Activated CD8-positive, alpha-beta memory T cell treated with anti-CD3 and anti-CD28 coated beads, Interleukin-2, amount 50 U/mL, for 24 hours (primary cell): ENCODE results near the gene HOXA5.

Experiments
- DNase-seq: peaks from one replicate; pipeline ENCODE4 v3.0.0-alpha.2; 2020; ENCODE audit errors: extremely low read depth

HOXA5 gene

GRCh38 chr7:27148756-27149641, 5.5 kb upstream of the HOXA5 start:
- no peak for DNase-seq

GRCh38 chr7:27148031-27148755, 4.7 kb upstream of the HOXA5 start:
- DNase-seq, result no peak

- DNase-seq, result no peak
These were observed 3.9 kb upstream of the HOXA5 start, which contains the start of gene HOXA6 for GRCh38 chr7:27147199-27148030. TSS of gene HOXA6 (minus strand) at chr7:27147774. CDS start at chr7:27147749, 25 bp downstream.

- DNase-seq, result no peak
These were observed 3.2 kb upstream of the HOXA5 start for GRCh38 chr7:27146491-27147198.

GRCh38 chr7:27145914-27146412, 2.5 kb upstream of the HOXA5 start:
- DNase-seq, result no peak

- no peak for DNase-seq
These were observed 1.9 kb upstream of the HOXA5 start for GRCh38 chr7:27145165-27145913.

- no peak for DNase-seq
These were observed 1.3 kb upstream of the HOXA5 start for GRCh38 chr7:27144781-27145164.

GRCh38 chr7:27143950-27144780, 684 bp upstream of the HOXA5 start:
- DNase-seq, result no peak

- DNase-seq, result no peak
These were observed 880 bp downstream of the HOXA5 start for GRCh38 chr7:27142580-27143022.

GRCh38 chr7:27141923-27142579, 1.4 kb downstream of the HOXA5 start:
- no peak for DNase-seq

GRCh38 chr7:27141137-27141922, 2.2 kb downstream of the HOXA5 start:
- DNase-seq, result no peak

- no peak for DNase-seq
These were observed 3.2 kb downstream of the HOXA5 start for GRCh38 chr7:27140126-27140857.

GRCh38 chr7:27139334-27140125, 4.0 kb downstream of the HOXA5 start:
- DNase-seq, result no peak

GRCh38 chr7:27138985-27139333, 4.5 kb downstream of the HOXA5 start:
- DNase-seq, result no peak

GRCh38 chr7:27138472-27138871, 5.0 kb downstream of the HOXA5 start:
- DNase-seq, result no peak

- no peak for DNase-seq
These were observed 5.7 kb downstream of the HOXA5 start for GRCh38 chr7:27137640-27138315.
